H1 (cell line): ENCODE measurements around the gene CD52. TPM values are rescaled to one million over a fixed set of nuclear protein-coding genes. Genes with fewer than 3 reads are reported as not detected.
A peak's percentile ranks its signal among the peaks of the same experiment; 100 is the strongest.

Experiments
- ATF2 ChIP-seq: IDR thresholded peaks from 2 replicates; pipeline ENCODE4 v1.6.1; 2012; ENCODE audit warnings: low read length, inconsistent platforms
- ATF3 ChIP-seq: IDR thresholded peaks from 2 replicates; pipeline ENCODE4 v1.6.1; 2011; ENCODE audit warnings: low read depth, mild to moderate bottlenecking, low read length; ENCODE audit not compliant: insufficient read depth
- GABPA ChIP-seq: IDR thresholded peaks from 2 replicates; pipeline ENCODE4 v1.6.1; 2011; ENCODE audit warnings: mild to moderate bottlenecking, low read length, moderate library complexity, borderline replicate concordance; ENCODE audit not compliant: insufficient read depth
- HDAC6 ChIP-seq: IDR thresholded peaks from one replicate; pipeline ENCODE4 v1.7.1; 2012; ENCODE audit warnings: low read depth, mild to moderate bottlenecking, inconsistent platforms, low read length, moderate library complexity
- MAFK ChIP-seq: IDR thresholded peaks from 2 replicates; pipeline ENCODE4 v1.6.1; 2012; ENCODE audit warnings: low read depth, mild to moderate bottlenecking, improper control_type of control experiment, low read length
- POLR2A ChIP-seq, 2 experiments: IDR thresholded peaks; 1 replicate in 1 of 2; 2 replicates in 1 of 2; pipeline ENCODE4 v1.6.1; 2011; ENCODE audit warnings: low read depth in 2 of 2, low read length in 2 of 2, mild to moderate bottlenecking in 2 of 2; ENCODE audit errors: control extremely low read depth in 1 of 2
- POLR2AphosphoS5 ChIP-seq: IDR thresholded peaks from 2 replicates; pipeline ENCODE4 v1.6.1; 2011; ENCODE audit warnings: low read depth, low read length
- RAD21 ChIP-seq, 2 experiments: IDR thresholded peaks in 1 of 2; conservative IDR thresholded peaks in 1 of 2; 2 replicates each; pipeline ENCODE4 v1.6.1; 2011; ENCODE audit warnings: low read depth in 2 of 2, low read length in 2 of 2, improper control_type of control experiment in 1 of 2, inconsistent platforms in 1 of 2, mild to moderate bottlenecking in 1 of 2, moderate library complexity in 1 of 2
- RFX5 ChIP-seq: IDR thresholded peaks from 2 replicates; pipeline ENCODE4 v1.6.1; 2011; ENCODE audit warnings: low read depth, low read length, improper control_type of control experiment, borderline replicate concordance
- SP1 ChIP-seq: IDR thresholded peaks from 2 replicates; pipeline ENCODE4 v1.6.1; 2011; ENCODE audit warnings: low read depth, low read length
- YY1 ChIP-seq: IDR thresholded peaks from 2 replicates; pipeline ENCODE4 v1.6.1; 2011; ENCODE audit warnings: low read depth, mild to moderate bottlenecking, low read length
- polyA plus RNA-seq, 7 experiments: library from polyadenylated mRNA; depleted of rRNA in 3 of 7; stranded (reverse) in 5 of 7; unstranded in 2 of 7; fragments of >200 nt in 5 of 7; fragments of 200-250 nt in 2 of 7; gene quantifications; 1 replicate in 5 of 7; 2 replicates in 1 of 7; 4 replicates in 1 of 7; pipeline versions ENCODE4 v1.2.1 to v1.2.3, GENCODE V29; 2011 to 2013; ENCODE audit warnings: missing spikeins in 2 of 7, mixed read lengths in 2 of 7
- total RNA-seq: library from RNA; stranded (reverse); fragmentation: NEBNext Ultra II Directional; extraction: Animal tissue kit (Norgen Biotek cat#: 25700); gene quantifications from 2 replicates; pipeline ENCODE4 v1.2.1, GENCODE V29; 2021

CD52 gene
- total and polyA plus RNA-seq, 2 of the 8 experiments (the other 6 are each of a cell fraction or from before 2014, with no cell fraction given) = 2.4 to 3.1 TPM

DNA sequence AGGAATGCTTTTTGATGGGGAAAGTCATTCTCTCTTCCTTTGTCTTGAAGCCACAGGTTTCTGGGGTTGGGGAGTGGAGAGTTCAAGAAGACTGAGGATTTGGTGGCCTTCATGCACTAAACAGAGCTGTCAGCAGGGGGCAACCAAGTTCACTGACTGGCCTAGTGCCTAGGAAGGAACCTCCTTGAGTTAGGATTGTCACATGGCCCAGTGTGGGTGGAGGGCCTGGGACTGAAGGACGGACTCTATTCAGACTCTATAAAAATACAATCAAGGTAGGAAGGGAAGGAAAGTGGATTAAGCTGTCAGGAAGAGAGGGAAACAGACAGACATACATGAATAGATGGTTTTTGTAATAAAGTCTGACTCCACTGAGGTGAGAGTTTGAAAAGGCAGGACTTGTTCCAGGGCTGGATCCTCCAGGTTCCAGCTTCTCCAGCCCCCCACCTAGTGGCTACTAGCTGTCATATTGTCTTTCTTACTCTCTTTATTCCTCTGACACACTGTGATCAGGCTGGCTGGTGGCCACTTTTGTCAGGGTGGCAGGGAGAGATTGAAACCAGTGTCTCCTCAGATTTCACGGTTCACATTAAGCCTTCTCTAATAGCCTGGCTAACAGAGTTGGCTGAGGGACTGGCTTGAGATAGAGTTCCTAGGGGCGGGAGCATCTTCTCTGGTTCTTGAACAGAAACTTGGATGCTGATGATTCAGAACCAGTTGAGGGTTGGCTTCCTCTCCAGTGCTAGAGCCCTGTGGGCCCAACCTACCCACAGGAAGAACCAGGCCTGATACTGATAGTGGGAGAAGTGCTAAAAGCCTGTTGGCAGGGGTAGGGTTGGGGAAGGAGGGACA, 42.0 kb upstream of the CD52 start (continued):
- TF ChIP-seq ATF2 (0 out of 2 replicates have a peak, but pooled peaks have one; percentile 38), POLR2AphosphoS5 (peak; percentile 20; the same call in 1 of the 2 replicates), MAFK (no peak), POLR2A (IDR thresholded peaks at IDR 0.05; ENCODE audit: control extremely low read depth in 1 of 2, low read depth in 2 of 2, low read length in 2 of 2) (no peak), RFX5 (no peak), YY1 (0 out of 2 replicates have a peak, but pooled peaks have one; percentile 56), SP1 (0 out of 2 replicates have a peak, but pooled peaks have one; percentile 14), ATF3 (no peak), HDAC6 (no peak), RAD21 (IDR thresholded peaks at IDR 0.05 in 1 of 2, conservative IDR thresholded peaks at IDR 0.05 in 1 of 2; ENCODE audit: low read depth in 2 of 2, low read length in 2 of 2) (peak; percentile 66 to 70), GABPA (0 out of 2 replicates have a peak, but pooled peaks have one; percentile 55)
